ENCODE measurements around the gene AOC2.
"Not testable (repeated sequence)": the region's sequence is repeated elsewhere in the genome, so short reads cannot be mapped to it uniquely, and the experiment has no call there.

DNA sequence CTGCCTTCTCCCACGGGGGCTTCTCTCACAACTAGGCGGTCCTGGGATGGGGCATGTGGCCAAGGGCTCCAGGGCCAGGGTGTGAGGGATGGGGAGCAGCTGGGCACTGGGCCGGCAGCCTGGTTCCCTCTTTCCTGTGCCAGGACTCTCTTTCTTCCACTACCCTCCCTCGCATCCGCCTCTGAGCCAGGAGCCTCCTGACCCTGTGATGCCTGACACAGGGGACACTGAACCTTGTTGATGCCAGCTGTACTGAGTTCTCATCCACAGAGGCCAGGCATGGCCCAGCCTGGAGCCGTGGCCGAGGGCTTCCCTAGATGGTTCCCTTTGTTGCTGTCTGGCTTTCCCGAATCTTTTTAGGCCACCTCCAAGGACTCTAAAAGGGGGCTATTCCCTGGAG is 12.1 kb downstream of the AOC2 start:
- TF ChIP-seq, protein P1, sequence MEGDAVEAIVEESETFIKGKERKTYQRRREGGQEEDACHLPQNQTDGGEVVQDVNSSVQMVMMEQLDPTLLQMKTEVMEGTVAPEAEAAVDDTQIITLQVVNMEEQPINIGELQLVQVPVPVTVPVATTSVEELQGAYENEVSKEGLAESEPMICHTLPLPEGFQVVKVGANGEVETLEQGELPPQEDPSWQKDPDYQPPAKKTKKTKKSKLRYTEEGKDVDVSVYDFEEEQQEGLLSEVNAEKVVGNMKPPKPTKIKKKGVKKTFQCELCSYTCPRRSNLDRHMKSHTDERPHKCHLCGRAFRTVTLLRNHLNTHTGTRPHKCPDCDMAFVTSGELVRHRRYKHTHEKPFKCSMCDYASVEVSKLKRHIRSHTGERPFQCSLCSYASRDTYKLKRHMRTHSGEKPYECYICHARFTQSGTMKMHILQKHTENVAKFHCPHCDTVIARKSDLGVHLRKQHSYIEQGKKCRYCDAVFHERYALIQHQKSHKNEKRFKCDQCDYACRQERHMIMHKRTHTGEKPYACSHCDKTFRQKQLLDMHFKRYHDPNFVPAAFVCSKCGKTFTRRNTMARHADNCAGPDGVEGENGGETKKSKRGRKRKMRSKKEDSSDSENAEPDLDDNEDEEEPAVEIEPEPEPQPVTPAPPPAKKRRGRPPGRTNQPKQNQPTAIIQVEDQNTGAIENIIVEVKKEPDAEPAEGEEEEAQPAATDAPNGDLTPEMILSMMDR (IDR thresholded peaks at IDR 0.05): not testable (repeated sequence)
- not testable (repeated sequence) for TF ChIP-seq POLR2A (IDR thresholded peaks at IDR 0.05)
